HEK293T (cell line): ENCODE results near the gene KIAA1217.

Experiments
- ARNT ChIP-seq: fragments of 450-650 bp; IDR thresholded peaks from 2 replicates; pipeline ENCODE4 v1.6.1; 2017; ENCODE audit warnings: mild to moderate bottlenecking
- FOXM1 ChIP-seq: fragments of 450-650 bp; IDR thresholded peaks from 2 replicates; pipeline ENCODE4 v1.6.1; 2017; ENCODE audit warnings: mild to moderate bottlenecking, borderline replicate concordance
- HDGF ChIP-seq: fragments of 450-650 bp; IDR thresholded peaks from 2 replicates; pipeline ENCODE4 v1.6.1; 2017; ENCODE audit warnings: antibody characterized with exemption, borderline replicate concordance
- LEF1 ChIP-seq: fragments of 450-650 bp; IDR thresholded peaks from 2 replicates; pipeline ENCODE4 v1.6.1; 2017; ENCODE audit warnings: mild to moderate bottlenecking, borderline replicate concordance
- NFRKB ChIP-seq: fragments of 450-650 bp; IDR thresholded peaks from 2 replicates; pipeline ENCODE4 v1.6.1; 2016; ENCODE audit warnings: mild to moderate bottlenecking, moderate library complexity
- SP1 ChIP-seq: fragments of 450-650 bp; IDR thresholded peaks from 2 replicates; pipeline ENCODE4 v1.6.1; 2017
- SUZ12 ChIP-seq: fragments of 450-650 bp; IDR thresholded peaks from 2 replicates; pipeline ENCODE4 v1.6.1; 2016; ENCODE audit warnings: mild to moderate bottlenecking
- TARDBP ChIP-seq: fragments of 450-650 bp; IDR thresholded peaks from 2 replicates; pipeline ENCODE4 v1.6.1; 2016

DNA sequence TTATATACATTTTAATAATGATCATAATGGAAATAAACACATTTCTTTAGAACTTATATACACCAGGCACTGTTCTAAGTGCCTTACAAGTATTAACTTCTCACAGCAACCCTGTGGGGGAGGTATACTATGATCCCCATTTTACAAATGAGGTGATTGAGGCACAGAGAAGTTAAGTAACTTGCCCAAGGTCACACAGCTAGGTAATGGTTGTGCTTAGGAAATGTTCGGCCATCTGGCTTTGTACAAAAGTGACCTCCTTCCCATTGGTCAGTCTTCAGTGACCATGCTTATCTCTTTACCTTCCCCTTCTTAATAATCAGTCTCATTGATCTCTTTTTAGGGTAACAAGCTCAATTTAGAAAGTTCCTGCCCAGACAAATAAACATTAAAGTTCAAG, 158.8 kb downstream of the KIAA1217 start:
- TF ChIP-seq LEF1 (no peak), TARDBP (no peak), SUZ12 (no peak), SP1 (no peak), NFRKB (no peak), FOXM1 (no peak), HDGF (no peak), ARNT (no peak)
